Mesodermal cell (in vitro differentiated cells): ENCODE results near the gene FAAH2. TPM values are rescaled to one million over a fixed set of nuclear protein-coding genes. Genes with fewer than 3 reads are reported as not detected.

Experiments
- H3K27ac ChIP-seq: 2 replicates; pipeline ENCODE4 v1.7.0; 2013; ENCODE audit warnings: mild to moderate bottlenecking, low read depth, low read length, moderate library complexity; ENCODE audit not compliant: severe bottlenecking
- H3K36me3 ChIP-seq: 2 replicates; pipeline ENCODE4 v1.7.1; 2013; ENCODE audit warnings: mild to moderate bottlenecking, low read length, moderate library complexity; ENCODE audit not compliant: control insufficient read depth, insufficient read depth
- H3K4me1 ChIP-seq: one replicate; pipeline ENCODE4 v1.7.1; 2013; ENCODE audit warnings: mild to moderate bottlenecking, low read length; ENCODE audit not compliant: insufficient read depth, control insufficient read depth, poor library complexity, severe bottlenecking
- H3K4me3 ChIP-seq: 2 replicates; pipeline ENCODE4 v1.7.0; 2013; ENCODE audit warnings: low read length, control low read depth, mild to moderate bottlenecking; ENCODE audit not compliant: insufficient read depth, poor library complexity, severe bottlenecking; ENCODE audit errors: extremely low read depth
- H3K9me3 ChIP-seq: 2 replicates; pipeline ENCODE4 v1.7.1; 2013; ENCODE audit warnings: mild to moderate bottlenecking, low read length, moderate library complexity; ENCODE audit not compliant: control insufficient read depth
- WGBS, 2 experiments: methylation state at CpG; one replicate each; pipeline ENCODE4 v1.1.5; 2013; ENCODE audit warnings: missing lambda C conversion rate in 2 of 2; ENCODE audit not compliant: insufficient coverage in 2 of 2; 5-methylcytosine and 5-hydroxymethylcytosine counted together
- polyA plus RNA-seq, 2 experiments: library from polyadenylated mRNA; stranded (reverse); fragments of 50-300 nt; gene quantifications; one replicate each; pipeline ENCODE4 v1.2.3, GENCODE V29; 2013

FAAH2 gene
- 0.18 TPM for polyA plus RNA-seq (2013, experiment 1 of 2)
- 0.96 TPM for polyA plus RNA-seq (2013, experiment 2 of 2)

GRCh38 chrX:57286507-57287251 is at the start of gene FAAH2:
Gene FAAH2, plus strand, starts transcription at chrX:57286706. Its CDS starts 120 bp downstream, at chrX:57286826.
- H3K36me3 ChIP-seq, result no peaks in the 10 kb centered on the region
- H3K27ac ChIP-seq, result no peak within 1 kb of the TSS
- 4 to 9% methylated on average over 4 to 12 of the region's 22 CpGs for WGBS, 2 experiments
- H3K4me1 ChIP-seq, result no peaks in the 10 kb centered on the region
- H3K4me3 ChIP-seq, result no peak within 1 kb of the TSS
- H3K9me3 ChIP-seq, result no peaks in the 10 kb centered on the region

DNA sequence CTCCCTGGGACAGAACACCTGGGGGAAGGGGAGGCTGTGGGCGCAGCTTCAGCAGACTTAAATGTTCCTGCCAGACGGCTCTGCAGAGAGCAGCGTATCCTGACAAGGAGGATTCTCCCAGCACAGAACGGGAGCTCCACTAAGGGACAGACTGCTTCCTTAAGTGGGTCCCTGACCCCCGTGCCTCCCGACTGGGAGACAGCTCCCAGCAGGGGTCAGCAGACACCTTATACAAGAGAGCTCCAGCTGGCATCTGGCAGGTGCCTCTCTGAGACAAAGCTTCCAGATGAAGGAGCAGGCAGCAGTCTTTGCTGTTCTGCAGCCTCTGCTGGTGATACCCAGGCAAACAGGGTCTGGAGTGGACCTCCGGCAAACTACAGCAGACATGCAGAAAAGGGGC is 44.5 kb upstream of the FAAH2 start:
- Histone ChIP-seq H3K9me3 (no peaks in the 10 kb centered on the region), H3K4me3 (no peak overlapping the region), H3K4me1 (no peaks in the 10 kb centered on the region), H3K27ac (no peak overlapping the region), H3K36me3 (no peaks in the 10 kb centered on the region)
- WGBS, 2 experiments, result 82% methylated on average over 3 of the region's 7 CpGs

- 88 to 100% methylated on average over 2 to 5 of the region's 6 CpGs for WGBS, 2 experiments
- H3K4me1 ChIP-seq, result no peaks in the 10 kb centered on the region
- no peak overlapping the region for H3K27ac ChIP-seq
- H3K9me3 ChIP-seq, result peaks cover 5% of the 10 kb centered on the region
- no peak overlapping the region for H3K4me3 ChIP-seq
- H3K36me3 ChIP-seq, result no peaks in the 10 kb centered on the region
Measured at GRCh38 chrX:57251965-57252364, 34.5 kb upstream of the FAAH2 start.

DNA sequence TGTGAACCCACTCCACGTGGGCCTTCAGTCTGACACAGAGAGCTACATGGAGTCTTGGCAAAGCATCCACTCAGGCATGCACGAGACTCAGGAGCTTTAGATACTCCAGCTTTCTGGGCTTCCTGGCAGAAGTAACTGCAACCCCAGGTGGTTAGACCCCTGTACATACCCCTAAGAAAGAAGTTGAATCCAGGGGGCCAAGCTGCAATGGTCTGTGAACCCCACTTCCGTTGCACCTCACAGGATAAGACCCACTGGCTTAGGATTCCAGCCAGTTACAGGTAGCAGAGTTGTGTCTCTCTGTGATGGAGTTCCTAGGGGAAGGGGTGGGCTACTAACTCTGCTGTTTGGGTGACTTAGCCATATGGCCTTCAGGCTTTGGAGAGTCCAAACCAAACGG is 21.4 kb upstream of the FAAH2 start:
- no peak overlapping the region for H3K27ac ChIP-seq

DNA sequence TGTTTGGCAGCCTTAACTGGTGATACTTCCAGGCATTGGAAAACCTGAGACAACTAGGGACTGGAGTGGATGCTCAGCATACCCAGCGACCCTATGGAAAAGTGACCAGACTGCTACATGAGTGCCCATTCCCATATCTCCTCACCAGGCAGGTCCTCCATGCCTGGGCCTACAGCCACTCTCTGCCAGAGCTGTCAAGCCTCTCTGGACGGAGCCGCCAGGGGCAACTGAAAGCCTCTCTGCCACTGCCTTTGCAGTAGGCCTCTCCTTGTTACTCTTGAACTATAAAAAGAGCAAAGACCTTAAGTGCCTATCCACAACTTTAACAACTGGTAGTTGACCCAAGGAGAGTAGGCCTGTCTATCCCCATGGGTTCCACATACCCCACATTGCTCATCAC is 20.2 kb upstream of the FAAH2 start:
- Histone ChIP-seq H3K9me3 (no peaks in the 10 kb centered on the region), H3K27ac (no peak overlapping the region)
- 100% methylated on average over 1 to 2 of the region's 3 CpGs for WGBS, 2 experiments

More for the DNA sequence above, 21.4 kb upstream of the FAAH2 start:
- Histone ChIP-seq H3K4me3 (no peak overlapping the region), H3K36me3 (no peaks in the 10 kb centered on the region), H3K4me1 (no peaks in the 10 kb centered on the region), H3K9me3 (no peaks in the 10 kb centered on the region)
- WGBS, 2 experiments, result 60 to 71% methylated on average over 1 to 3 of the region's 4 CpGs

GRCh38 chrX:57266871-57267270 is 19.6 kb upstream of the FAAH2 start:
- Histone ChIP-seq H3K36me3 (no peaks in the 10 kb centered on the region), H3K4me1 (no peaks in the 10 kb centered on the region), H3K4me3 (no peak overlapping the region), H3K9me3 (no peaks in the 10 kb centered on the region), H3K27ac (no peak overlapping the region)
- WGBS, 2 experiments, result 50 to 78% methylated on average over 1 of the region's 2 CpGs

More for the DNA sequence above, 20.2 kb upstream of the FAAH2 start:
- H3K36me3 ChIP-seq, result no peaks in the 10 kb centered on the region
- no peaks in the 10 kb centered on the region for H3K4me1 ChIP-seq
- H3K4me3 ChIP-seq, result no peak overlapping the region

DNA sequence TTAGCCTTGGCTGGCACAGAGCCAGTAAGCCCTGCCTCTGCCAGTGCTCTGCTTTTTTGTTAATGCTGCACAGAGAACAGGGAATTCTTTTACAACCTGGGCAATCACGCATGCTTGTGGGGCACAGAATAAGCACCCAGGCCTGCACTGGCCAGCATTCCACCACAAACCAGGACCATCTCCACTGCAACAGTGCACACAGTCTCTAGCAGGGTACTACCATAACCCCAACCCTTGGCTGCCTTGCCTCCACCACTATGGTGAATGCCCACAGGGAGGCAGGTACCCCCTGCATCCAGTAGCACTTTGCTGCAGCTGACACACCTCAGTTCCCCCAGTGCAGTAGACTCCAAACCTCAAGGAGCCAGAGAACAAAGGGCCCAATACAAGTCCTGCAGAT is 19.2 kb upstream of the FAAH2 start:
- Histone ChIP-seq H3K27ac (no peak overlapping the region), H3K9me3 (no peaks in the 10 kb centered on the region), H3K4me1 (no peaks in the 10 kb centered on the region), H3K36me3 (no peaks in the 10 kb centered on the region), H3K4me3 (no peak overlapping the region)
- WGBS, 2 experiments, result 86% methylated on average over 1 of the region's 1 CpG; no CpG with 5 or more reads in 1 of the 2 experiments

DNA sequence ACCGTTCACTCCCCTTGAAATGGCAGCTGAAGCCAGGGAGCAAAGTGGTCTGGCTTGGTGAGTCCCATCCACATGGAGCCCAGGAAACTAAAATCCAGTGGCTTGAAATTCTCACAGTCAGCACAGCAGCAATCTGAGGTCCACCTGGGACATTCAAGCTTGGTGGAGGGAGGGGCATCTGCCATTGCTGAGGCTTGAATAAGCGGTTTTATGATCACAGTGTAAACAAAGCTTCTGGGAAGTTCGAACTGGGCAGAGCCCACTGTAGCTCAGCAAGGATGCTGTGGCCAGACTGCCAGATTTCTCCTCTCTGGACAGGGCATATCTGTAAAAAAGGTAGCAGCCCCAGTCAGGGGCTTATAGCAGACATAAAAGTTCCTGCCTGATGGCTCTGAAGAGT is 15.5 kb upstream of the FAAH2 start:
- Histone ChIP-seq H3K9me3 (peaks cover 4% of the 10 kb centered on the region), H3K4me3 (no peak overlapping the region), H3K27ac (no peak overlapping the region), H3K4me1 (no peaks in the 10 kb centered on the region), H3K36me3 (no peaks in the 10 kb centered on the region)
- 90% methylated on average over 2 of the region's 3 CpGs; no CpG with 5 or more reads in 1 of the 2 experiments for WGBS, 2 experiments

DNA sequence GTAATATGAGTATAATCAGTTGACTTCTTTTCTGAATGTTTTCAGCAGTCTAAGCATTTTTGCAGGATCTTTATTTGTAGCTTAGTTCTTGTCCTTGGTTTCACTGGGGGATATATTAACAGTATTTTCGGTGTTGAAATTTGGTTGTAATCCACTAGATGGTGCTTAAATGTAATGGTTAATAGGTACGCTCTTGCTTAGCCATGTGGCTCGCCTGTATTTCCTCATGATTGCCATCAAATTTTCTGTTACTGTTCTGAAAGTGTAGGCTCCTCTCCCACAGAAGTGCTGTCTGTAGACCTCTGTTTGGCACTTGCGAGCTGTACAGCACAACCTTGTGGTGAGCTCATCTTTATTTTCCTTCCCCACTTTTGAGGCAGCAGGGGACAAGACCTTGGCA is 3.9 kb upstream of the FAAH2 start:
- H3K9me3 ChIP-seq, result no peaks in the 10 kb centered on the region
- no peaks in the 10 kb centered on the region for H3K4me1 ChIP-seq
- H3K36me3 ChIP-seq, result no peaks in the 10 kb centered on the region
- H3K27ac ChIP-seq, result no peak overlapping the region
- whole genome bisulfite sequencing, 2 experiments, result 90% methylated on average over 3 of the region's 4 CpGs; no CpG with 5 or more reads in 1 of the 2 experiments
- no peak overlapping the region for H3K4me3 ChIP-seq

DNA sequence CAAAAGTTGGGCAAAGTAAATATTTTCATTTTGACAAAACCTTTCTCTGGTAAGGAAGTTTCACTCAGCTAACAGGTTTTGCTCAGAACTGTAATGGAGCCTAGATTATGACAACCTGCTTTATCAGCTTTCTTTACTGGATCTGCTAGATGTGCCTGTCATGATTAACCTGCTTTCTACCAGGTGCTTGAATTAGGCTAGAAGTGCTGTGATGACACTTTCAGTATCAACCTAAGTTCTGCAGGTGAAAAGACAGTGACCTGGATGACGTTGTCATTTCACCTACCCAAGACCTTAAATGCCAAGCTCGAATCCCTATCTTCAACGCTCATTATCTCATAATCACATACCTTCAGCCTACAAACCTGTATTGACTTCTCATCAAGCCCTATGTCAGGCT is 1.5 kb upstream of the FAAH2 start:
- Histone ChIP-seq H3K36me3 (no peaks in the 10 kb centered on the region), H3K4me3 (no peak overlapping the region), H3K4me1 (no peaks in the 10 kb centered on the region), H3K27ac (no peak overlapping the region), H3K9me3 (no peaks in the 10 kb centered on the region)
- 72% methylated on average over 3 of the region's 3 CpGs; no CpG with 5 or more reads in 1 of the 2 experiments for WGBS, 2 experiments

DNA sequence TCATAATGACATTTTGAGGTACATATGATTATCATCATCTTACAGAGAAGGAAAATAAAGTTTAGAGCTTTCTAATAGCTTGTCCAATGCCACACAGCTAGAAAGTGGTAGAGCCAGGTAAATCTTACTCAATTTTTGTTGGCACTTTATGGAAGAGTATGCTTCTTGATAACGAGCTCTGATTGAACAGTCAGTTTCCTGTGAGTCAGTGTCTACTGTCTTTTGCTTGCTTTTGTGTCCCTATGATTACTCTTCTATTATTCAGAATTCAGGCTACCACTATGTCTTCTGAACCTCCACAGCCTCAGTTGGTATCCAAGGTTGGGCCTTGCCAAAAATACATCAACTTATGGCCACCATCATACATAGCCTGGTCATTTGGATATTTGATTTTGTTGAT is 2.6 kb downstream of the FAAH2 start:
- WGBS, 2 experiments, result no CpG with 5 or more reads among the region's 1 CpG
- Histone ChIP-seq H3K4me3 (no peak overlapping the region), H3K4me1 (no peaks in the 10 kb centered on the region), H3K36me3 (no peaks in the 10 kb centered on the region), H3K27ac (no peak overlapping the region), H3K9me3 (no peaks in the 10 kb centered on the region)
